Measurements from ENCODE around the gene TFF2.

TFF2 gene

DNA sequence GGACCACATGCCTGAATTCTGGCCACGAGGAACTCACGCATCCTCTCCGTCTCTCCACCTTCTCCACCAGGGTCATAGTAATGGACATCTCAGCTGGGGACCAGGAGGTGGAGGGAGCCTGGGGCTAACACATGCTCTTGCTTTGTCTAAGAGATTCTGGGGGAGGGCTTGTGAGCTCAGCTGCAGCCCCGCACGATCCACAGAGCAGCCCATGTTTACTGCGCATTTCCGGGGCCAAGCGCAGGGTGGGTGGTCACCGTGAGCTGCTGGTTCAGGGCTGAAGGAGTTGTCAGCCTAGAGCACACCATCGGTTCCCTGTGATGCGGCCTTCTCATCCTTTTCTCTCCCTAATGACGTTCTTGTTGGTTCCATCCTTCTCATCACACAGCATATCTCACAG is 7.5 kb upstream of the TFF2 start:
- CTCF ChIA-PET = interaction anchor here (0.6 to 1.2 kb wide), 2 partner anchors 20 to 296 kb away, joined by 3 to 4 read pairs; no protein-coding TSS in a partner anchor
- no peaks in the 10 kb centered on the region for H3K36me3 ChIP-seq (ENCODE audit: control insufficient read depth in 2 of 2, insufficient read depth in 1 of 2, low read length in 2 of 2)
- TF ChIP-seq ZNF629 (tag by site-specific recombination; IDR thresholded peaks at IDR 0.05) = no peak
- no peak for TF ChIP-seq PBX3 (CRISPR knock-in tag; IDR thresholded peaks at IDR 0.05)
- no peak for TF ChIP-seq ZNF529 (tag by site-specific recombination; IDR thresholded peaks at IDR 0.05; ENCODE audit: insufficient replicate concordance)
- TF ChIP-seq ZNF184 (tag by site-specific recombination; IDR thresholded peaks at IDR 0.05) = no peak
- TF ChIP-seq ZFP69B (tag by site-specific recombination; IDR thresholded peaks at IDR 0.05) = no peak
- TF ChIP-seq ZNF488 (tag by site-specific recombination; IDR thresholded peaks at IDR 0.05) = no peak
- no peak for TF ChIP-seq MYNN (tag by site-specific recombination; IDR thresholded peaks at IDR 0.05; ENCODE audit: borderline replicate concordance)
- TF ChIP-seq KLF9 (tag by site-specific recombination; IDR thresholded peaks at IDR 0.05; ENCODE audit: low read depth) = no peak
- TF ChIP-seq ZNF155 (tag by site-specific recombination; IDR thresholded peaks at IDR 0.05) = no peak
- no peaks in the 10 kb centered on the region for H3K4me1 ChIP-seq (ENCODE audit: control insufficient read depth, insufficient read depth, low read length)
- H3K4me3 ChIP-seq (ENCODE audit: low read depth, low read length) = no peak overlapping the region
- POLR2A ChIA-PET = no interaction called here
- H3K9me3 ChIP-seq (ENCODE audit: control insufficient read depth, insufficient read depth, low read depth, low read length) = no peaks in the 10 kb centered on the region
- no peak overlapping the region for H3K27ac ChIP-seq (ENCODE audit: extremely low read depth, low read depth, low read length)

- no peaks in the 10 kb centered on the region for H3K36me3 ChIP-seq (ENCODE audit: control insufficient read depth in 2 of 2, insufficient read depth in 1 of 2, low read length in 2 of 2)
- no peak overlapping the region for H3K4me3 ChIP-seq (ENCODE audit: low read depth, low read length)
- TF ChIP-seq ZNF132 (tag by site-specific recombination; IDR thresholded peaks at IDR 0.05; ENCODE audit: borderline replicate concordance) = no peak
- TF ChIP-seq SCRT1 (tag by site-specific recombination; IDR thresholded peaks at IDR 0.05; ENCODE audit: borderline replicate concordance) = no peak
- no peak for TF ChIP-seq PBX3 (CRISPR knock-in tag; IDR thresholded peaks at IDR 0.05)
- TF ChIP-seq ZNF488 (tag by site-specific recombination; IDR thresholded peaks at IDR 0.05) = no peak
- no peak for TF ChIP-seq ZNF433 (tag by site-specific recombination; IDR thresholded peaks at IDR 0.05; ENCODE audit: low read depth)
- no peak for TF ChIP-seq ZNF623 (tag by site-specific recombination; IDR thresholded peaks at IDR 0.05)
- TF ChIP-seq ZBTB48 (tag by site-specific recombination; IDR thresholded peaks at IDR 0.05) = no peak
- TF ChIP-seq ZNF544 (tag by site-specific recombination; IDR thresholded peaks at IDR 0.05) = no peak
- TF ChIP-seq, protein P1, sequence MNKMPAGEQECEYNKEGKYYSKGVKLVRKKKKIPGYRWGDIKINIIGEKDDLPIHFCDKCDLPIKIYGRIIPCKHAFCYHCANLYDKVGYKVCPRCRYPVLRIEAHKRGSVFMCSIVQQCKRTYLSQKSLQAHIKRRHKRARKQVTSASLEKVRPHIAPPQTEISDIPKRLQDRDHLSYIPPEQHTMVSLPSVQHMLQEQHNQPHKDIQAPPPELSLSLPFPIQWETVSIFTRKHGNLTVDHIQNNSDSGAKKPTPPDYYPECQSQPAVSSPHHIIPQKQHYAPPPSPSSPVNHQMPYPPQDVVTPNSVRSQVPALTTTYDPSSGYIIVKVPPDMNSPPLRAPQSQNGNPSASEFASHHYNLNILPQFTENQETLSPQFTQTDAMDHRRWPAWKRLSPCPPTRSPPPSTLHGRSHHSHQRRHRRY (tag by site-specific recombination; IDR thresholded peaks at IDR 0.05) = no peak
- CTCF ChIA-PET = interaction anchor here (1.0 to 1.4 kb wide), 3 partner anchors 10 to 212 kb away, joined by 4 read pairs; no protein-coding TSS in a partner anchor
- H3K4me1 ChIP-seq (ENCODE audit: control insufficient read depth, insufficient read depth, low read length) = no peaks in the 10 kb centered on the region
- H3K9me3 ChIP-seq (ENCODE audit: control insufficient read depth, insufficient read depth, low read depth, low read length) = no peaks in the 10 kb centered on the region
- no peak overlapping the region for H3K27ac ChIP-seq (ENCODE audit: extremely low read depth, low read depth, low read length)
- POLR2A ChIA-PET = no interaction called here
Observed at GRCh38 chr21:42357307-42357706, 6.5 kb upstream of the TFF2 start.

GRCh38 chr21:42356650-42357049 is 5.9 kb upstream of the TFF2 start:
- Histone ChIP-seq H3K4me3 (ENCODE audit: low read depth, low read length) (no peak overlapping the region), H3K4me1 (ENCODE audit: control insufficient read depth, insufficient read depth, low read length) (no peaks in the 10 kb centered on the region), H3K27ac (ENCODE audit: extremely low read depth, low read depth, low read length) (no peak overlapping the region), H3K36me3 (ENCODE audit: control insufficient read depth in 2 of 2, insufficient read depth in 1 of 2, low read length in 2 of 2) (no peaks in the 10 kb centered on the region), H3K9me3 (ENCODE audit: control insufficient read depth, insufficient read depth, low read depth, low read length) (no peaks in the 10 kb centered on the region)
- ChIA-PET POLR2A (no interaction called here), CTCF (interaction anchor here (1.0 to 1.4 kb wide), 2 partner anchors 10 to 212 kb away, joined by 4 read pairs; no protein-coding TSS in a partner anchor)
- TF ChIP-seq KLF9 (tag by site-specific recombination; IDR thresholded peaks at IDR 0.05; ENCODE audit: low read depth) (no peak), ZBTB26 (tag by site-specific recombination; optimal IDR thresholded peaks at IDR 0.05) (no peak), EGR2 (tag by site-specific recombination; IDR thresholded peaks at IDR 0.05; ENCODE audit: low read depth) (no peak), ZNF544 (tag by site-specific recombination; IDR thresholded peaks at IDR 0.05) (no peak), ZNF341 (tag by site-specific recombination; IDR thresholded peaks at IDR 0.05; ENCODE audit: low read depth) (no peak), ZNF221 (tag by site-specific recombination; IDR thresholded peaks at IDR 0.05; ENCODE audit: borderline replicate concordance) (no peak), REST (tag by site-specific recombination; IDR thresholded peaks at IDR 0.05) (no peak), ZNF184 (tag by site-specific recombination; IDR thresholded peaks at IDR 0.05) (no peak)

All from HEK293 (cell line).